ENCODE results near the gene CCDC187. TPM values are rescaled to one million over a fixed set of nuclear protein-coding genes. Genes with fewer than 3 reads are reported as not detected.

CCDC187 gene
- total RNA-seq, 4 donors from 2014 or later = 0.27 to 5.1 (median 2.2) TPM

- DNase-seq = no peak
- Histone ChIP-seq H3K4me3 (no peak overlapping the region), H3K36me3 (no peaks in the 10 kb centered on the region), H3K9me3 (no peaks in the 10 kb centered on the region), H3K27ac (no peak overlapping the region), H3K4me1 (no peaks in the 10 kb centered on the region), H3K27me3 (no peaks in the 10 kb centered on the region)
- no peak for TF ChIP-seq POLR2A (IDR thresholded peaks at IDR 0.05)
- TF ChIP-seq CTCF (IDR thresholded peaks at IDR 0.05) = no peak
- intact Hi-C loops (cut with DNase I; ENCODE audit: low total_unique reads) = no loop called here
These were observed 70.9 kb downstream of the CCDC187 start for GRCh38 chr9:136232969-136233368.

GRCh38 chr9:136231478-136232297 is 72.2 kb downstream of the CCDC187 start:
- no peak for DNase-seq
- Histone ChIP-seq H3K4me3 (no peak overlapping the region), H3K9me3 (no peaks in the 10 kb centered on the region), H3K4me1 (no peaks in the 10 kb centered on the region), H3K36me3 (no peaks in the 10 kb centered on the region), H3K27ac (no peak overlapping the region), H3K27me3 (no peaks in the 10 kb centered on the region)
- intact Hi-C loops (cut with DNase I; ENCODE audit: low total_unique reads) = no loop called here
- TF ChIP-seq POLR2A (IDR thresholded peaks at IDR 0.05) = no peak
- TF ChIP-seq CTCF (IDR thresholded peaks at IDR 0.05) = no peak

- H3K4me1 ChIP-seq = no peaks in the 10 kb centered on the region
- TF ChIP-seq CTCF (IDR thresholded peaks at IDR 0.05) = no peak
- TF ChIP-seq POLR2A (IDR thresholded peaks at IDR 0.05) = no peak
- no peak overlapping the region for H3K4me3 ChIP-seq
- no peaks in the 10 kb centered on the region for H3K27me3 ChIP-seq
- no peak for DNase-seq
- no peak overlapping the region for H3K27ac ChIP-seq
- no peaks in the 10 kb centered on the region for H3K36me3 ChIP-seq
- intact Hi-C loops (cut with DNase I; ENCODE audit: low total_unique reads) = no loop called here
- no peaks in the 10 kb centered on the region for H3K9me3 ChIP-seq
These were observed 73.1 kb downstream of the CCDC187 start for GRCh38 chr9:136230773-136231172.

- Histone ChIP-seq H3K36me3 (no peaks in the 10 kb centered on the region), H3K27ac (no peak overlapping the region), H3K27me3 (no peaks in the 10 kb centered on the region), H3K4me3 (no peak overlapping the region), H3K4me1 (no peaks in the 10 kb centered on the region), H3K9me3 (no peaks in the 10 kb centered on the region)
- intact Hi-C loops (cut with DNase I; ENCODE audit: low total_unique reads) = no loop called here
- no peak for DNase-seq
- TF ChIP-seq POLR2A (IDR thresholded peaks at IDR 0.05) (no peak), CTCF (IDR thresholded peaks at IDR 0.05) (no peak)
These were observed 73.5 kb downstream of the CCDC187 start for GRCh38 chr9:136230365-136230764.

- Histone ChIP-seq H3K36me3 (no peaks in the 10 kb centered on the region), H3K4me1 (no peaks in the 10 kb centered on the region), H3K4me3 (no peak overlapping the region), H3K9me3 (no peaks in the 10 kb centered on the region), H3K27me3 (no peaks in the 10 kb centered on the region), H3K27ac (no peak overlapping the region)
- no peak for TF ChIP-seq CTCF (IDR thresholded peaks at IDR 0.05)
- TF ChIP-seq POLR2A (IDR thresholded peaks at IDR 0.05) = no peak
- intact Hi-C loops (cut with DNase I; ENCODE audit: low total_unique reads) = no loop called here
- DNase-seq = no peak
These were observed 74.5 kb downstream of the CCDC187 start for GRCh38 chr9:136229096-136230065.

All from uterus (tissue), 4 donors.